ENCODE results near the gene DIP2C.

The DIP2C gene

DNA sequence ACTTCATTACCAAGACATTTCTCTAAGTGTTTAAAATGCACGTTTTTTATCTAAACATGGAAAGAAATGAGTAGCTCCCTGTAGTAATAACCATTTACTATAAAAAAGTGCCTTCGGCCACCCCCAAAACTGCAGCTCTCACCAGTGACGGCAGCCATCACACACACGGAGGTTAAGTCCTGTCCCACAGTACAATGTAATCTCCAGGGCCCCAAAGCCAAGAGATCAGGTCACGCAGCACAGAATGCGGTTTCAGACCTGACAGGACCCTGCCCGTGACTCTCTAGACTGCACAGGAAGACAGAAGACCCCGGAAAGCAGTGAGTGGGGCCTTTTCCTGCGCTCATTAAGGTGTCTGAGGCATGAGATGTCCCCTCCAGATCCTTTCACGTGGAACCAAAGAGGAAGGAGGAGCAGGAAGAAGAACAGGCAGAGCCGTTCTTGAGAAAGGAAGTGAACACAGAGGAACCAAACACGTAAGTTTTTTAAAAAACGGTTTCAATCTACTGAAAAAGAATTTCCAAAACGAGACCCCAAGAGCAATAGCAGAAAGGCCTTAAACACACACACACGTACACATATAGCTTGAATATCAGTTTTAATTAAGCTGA is 428.5 kb downstream of the DIP2C start:
- no peak overlapping the region for H3K4me3 ChIP-seq (ENCODE audit: low read depth, low read length)
- TF ChIP-seq, protein P1, sequence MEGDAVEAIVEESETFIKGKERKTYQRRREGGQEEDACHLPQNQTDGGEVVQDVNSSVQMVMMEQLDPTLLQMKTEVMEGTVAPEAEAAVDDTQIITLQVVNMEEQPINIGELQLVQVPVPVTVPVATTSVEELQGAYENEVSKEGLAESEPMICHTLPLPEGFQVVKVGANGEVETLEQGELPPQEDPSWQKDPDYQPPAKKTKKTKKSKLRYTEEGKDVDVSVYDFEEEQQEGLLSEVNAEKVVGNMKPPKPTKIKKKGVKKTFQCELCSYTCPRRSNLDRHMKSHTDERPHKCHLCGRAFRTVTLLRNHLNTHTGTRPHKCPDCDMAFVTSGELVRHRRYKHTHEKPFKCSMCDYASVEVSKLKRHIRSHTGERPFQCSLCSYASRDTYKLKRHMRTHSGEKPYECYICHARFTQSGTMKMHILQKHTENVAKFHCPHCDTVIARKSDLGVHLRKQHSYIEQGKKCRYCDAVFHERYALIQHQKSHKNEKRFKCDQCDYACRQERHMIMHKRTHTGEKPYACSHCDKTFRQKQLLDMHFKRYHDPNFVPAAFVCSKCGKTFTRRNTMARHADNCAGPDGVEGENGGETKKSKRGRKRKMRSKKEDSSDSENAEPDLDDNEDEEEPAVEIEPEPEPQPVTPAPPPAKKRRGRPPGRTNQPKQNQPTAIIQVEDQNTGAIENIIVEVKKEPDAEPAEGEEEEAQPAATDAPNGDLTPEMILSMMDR (IDR thresholded peaks at IDR 0.05; ENCODE audit: control insufficient read depth, extremely low read depth, insufficient read depth) = no peak
- no peak for DNase-seq (ENCODE audit: low read depth)

DNA sequence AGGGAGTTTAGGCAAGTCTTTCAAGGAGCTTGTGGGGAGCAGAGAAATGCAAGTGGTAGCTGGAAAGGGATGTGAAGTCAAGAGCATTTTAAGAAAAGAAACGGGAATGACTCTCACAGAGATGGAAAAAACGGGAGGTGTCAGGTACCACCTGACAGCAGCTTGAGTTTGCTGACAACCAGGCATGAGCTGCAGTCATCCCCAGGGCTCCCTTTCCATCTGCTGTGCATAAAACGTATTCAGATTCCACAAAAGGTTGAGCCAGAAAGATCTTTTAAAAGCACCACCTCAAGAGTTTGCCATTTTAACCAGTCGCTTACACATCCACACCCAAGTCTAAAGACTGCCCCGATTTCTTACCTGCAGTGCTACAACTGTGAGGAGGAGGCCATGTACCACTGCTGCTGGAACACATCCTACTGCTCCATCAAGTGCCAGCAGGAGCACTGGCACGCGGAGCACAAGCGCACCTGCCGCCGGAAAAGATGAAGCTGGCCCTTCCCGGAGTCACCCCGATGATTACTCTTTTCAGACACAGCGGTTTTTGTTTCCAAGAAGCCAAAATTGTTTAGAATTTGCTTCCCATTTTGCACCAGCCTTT is 437.4 kb downstream of the DIP2C start:
- DNase-seq (ENCODE audit: low read depth) = no peak
- TF ChIP-seq, protein P1 (IDR thresholded peaks at IDR 0.05; ENCODE audit: control insufficient read depth, extremely low read depth, insufficient read depth) = no peak

DNA sequence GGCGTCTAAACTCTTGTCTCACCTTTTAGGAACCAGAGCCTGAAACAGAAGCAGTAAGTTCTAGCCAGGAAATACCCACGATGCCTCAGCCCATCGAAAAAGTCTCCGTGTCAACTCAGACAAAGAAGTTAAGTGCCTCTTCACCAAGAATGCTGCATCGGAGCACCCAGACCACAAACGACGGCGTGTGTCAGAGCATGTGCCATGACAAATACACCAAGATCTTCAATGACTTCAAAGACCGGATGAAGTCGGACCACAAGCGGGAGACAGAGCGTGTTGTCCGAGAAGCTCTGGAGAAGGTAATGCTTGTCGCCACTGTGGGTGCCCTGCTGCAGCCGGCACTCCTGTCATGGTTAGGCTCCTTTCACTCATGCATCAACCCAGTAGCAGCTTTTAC is 441.2 kb downstream of the DIP2C start:
- TF ChIP-seq, protein P1 (IDR thresholded peaks at IDR 0.05; ENCODE audit: control insufficient read depth, extremely low read depth, insufficient read depth) = no peak
- DNase-seq (ENCODE audit: low read depth) = no peak
- H3K4me3 ChIP-seq (ENCODE audit: low read depth, low read length) = no peak overlapping the region

More for the DNA sequence above, 437.4 kb downstream of the DIP2C start:
- no peak overlapping the region for H3K4me3 ChIP-seq (ENCODE audit: low read depth, low read length)

DNA sequence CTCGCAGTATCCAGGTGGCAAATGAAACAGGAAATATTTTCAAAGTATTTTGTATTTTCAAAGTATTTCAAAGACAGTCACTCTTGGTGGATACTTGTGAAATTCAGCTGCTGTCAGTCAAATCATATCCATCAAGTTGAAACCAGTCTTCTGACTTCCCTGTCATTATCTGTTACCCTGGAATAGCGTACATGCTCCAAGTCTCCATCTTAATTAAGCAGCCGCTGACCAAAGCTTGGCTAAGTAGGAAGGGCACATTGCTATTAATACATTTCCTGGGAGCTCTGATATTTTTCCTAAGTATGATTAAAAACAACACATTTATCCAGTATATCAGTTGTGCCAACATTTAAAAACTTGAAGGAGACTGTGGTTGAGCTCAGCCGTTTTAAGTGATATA is 442.0 kb downstream of the DIP2C start:
- TF ChIP-seq, protein P1 (IDR thresholded peaks at IDR 0.05; ENCODE audit: control insufficient read depth, extremely low read depth, insufficient read depth) = no peak
- no peak for DNase-seq (ENCODE audit: low read depth)
- H3K4me3 ChIP-seq (ENCODE audit: low read depth, low read length) = no peak overlapping the region

DNA sequence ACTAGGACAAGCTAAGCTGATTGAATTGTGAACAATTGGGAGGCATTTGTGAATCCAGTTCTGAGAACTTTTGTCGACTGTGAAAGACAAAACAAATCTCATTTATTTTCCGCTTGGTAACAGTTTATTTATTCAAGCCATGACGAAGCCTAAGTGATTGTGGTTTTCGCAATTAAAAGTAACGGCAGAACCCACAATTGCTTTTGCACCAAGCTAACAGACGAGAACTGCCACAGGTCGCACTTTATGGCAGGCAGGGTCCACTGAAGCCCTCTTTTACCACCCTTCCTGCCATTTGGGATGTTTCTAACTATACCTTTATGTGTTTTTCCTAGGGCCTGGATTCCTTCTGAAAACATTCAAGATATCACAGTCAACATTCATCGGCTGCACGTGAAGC is 443.0 kb downstream of the DIP2C start:
- DNase-seq (ENCODE audit: low read depth) = no peak
- TF ChIP-seq, protein P1 (IDR thresholded peaks at IDR 0.05; ENCODE audit: control insufficient read depth, extremely low read depth, insufficient read depth) = no peak
- H3K4me3 ChIP-seq (ENCODE audit: low read depth, low read length) = no peak overlapping the region

DNA sequence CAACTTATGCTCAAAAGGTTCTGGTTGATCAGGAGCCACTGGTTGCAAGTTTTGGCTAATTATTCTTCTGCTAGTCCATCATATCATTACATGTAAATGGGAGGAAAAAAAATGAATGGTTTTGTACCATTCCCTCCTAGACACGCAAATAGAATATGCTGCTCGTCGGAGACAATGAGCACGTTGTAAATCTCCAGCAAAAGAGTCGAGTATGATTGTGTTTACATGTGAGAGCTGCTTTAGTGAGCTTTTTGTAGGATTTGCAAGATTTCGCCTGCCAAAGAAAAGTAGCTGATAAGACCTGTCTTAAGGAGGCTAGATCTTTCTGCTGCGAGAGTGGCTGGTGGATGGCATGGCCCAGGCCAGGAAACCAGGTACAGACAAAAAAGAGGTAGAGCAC is 445.2 kb downstream of the DIP2C start:
- H3K4me3 ChIP-seq (ENCODE audit: low read depth, low read length) = no peak overlapping the region
- DNase-seq (ENCODE audit: low read depth) = no peak
- TF ChIP-seq, protein P1 (IDR thresholded peaks at IDR 0.05; ENCODE audit: control insufficient read depth, extremely low read depth, insufficient read depth) = no peak
